H9 (cell line): ENCODE results near the gene KRTAP13-1. TPM values are rescaled to one million over a fixed set of nuclear protein-coding genes. Genes with fewer than 3 reads are reported as not detected.

Source experiments
- DNase-seq: peaks from one replicate; pipeline ENCODE4 v3.0.0-alpha.2; 2017
- H2AFZ ChIP-seq: one replicate; pipeline ENCODE4 v1.6.1; 2013; ENCODE audit warnings: mild to moderate bottlenecking, low read length, control low read depth, moderate library complexity
- H2AK5ac ChIP-seq: 2 replicates; pipeline ENCODE4 v1.6.1; 2013; ENCODE audit warnings: low read length, control low read depth, mixed read lengths; ENCODE audit not compliant: insufficient read length
- H2BK120ac ChIP-seq: one replicate; pipeline ENCODE4 v1.6.1; 2013; ENCODE audit warnings: low read depth, mild to moderate bottlenecking, low read length, control low read depth, inconsistent platforms; ENCODE audit not compliant: poor library complexity, severe bottlenecking
- H2BK12ac ChIP-seq: 2 replicates; pipeline ENCODE4 v1.6.1; 2013; ENCODE audit warnings: low read length, control low read depth, mixed read lengths, low read depth; ENCODE audit not compliant: insufficient read length
- H2BK15ac ChIP-seq: 2 replicates; pipeline ENCODE4 v1.6.1; 2013; ENCODE audit warnings: low read depth, low read length, control low read depth
- H2BK20ac ChIP-seq: one replicate; pipeline ENCODE4 v1.6.1; 2013; ENCODE audit warnings: low read depth, mild to moderate bottlenecking, low read length, control low read depth, inconsistent platforms; ENCODE audit not compliant: poor library complexity, severe bottlenecking
- H2BK5ac ChIP-seq: 2 replicates; pipeline ENCODE4 v1.6.1; 2013; ENCODE audit warnings: low read length, control low read depth, mixed read lengths; ENCODE audit not compliant: insufficient read length
- H3K14ac ChIP-seq: 2 replicates; pipeline ENCODE4 v1.6.1; 2013; ENCODE audit warnings: low read length, control low read depth; ENCODE audit not compliant: insufficient read depth
- H3K18ac ChIP-seq: 2 replicates; pipeline ENCODE4 v1.6.1; 2013; ENCODE audit warnings: low read depth, mild to moderate bottlenecking, mixed read lengths, low read length, control low read depth; ENCODE audit not compliant: insufficient read length
- H3K23ac ChIP-seq: 2 replicates; pipeline ENCODE4 v1.6.1; 2013; ENCODE audit warnings: low read length, control low read depth, mixed read lengths, low read depth; ENCODE audit not compliant: insufficient read length
- H3K23me2 ChIP-seq: 2 replicates; pipeline ENCODE4 v1.6.1; 2013; ENCODE audit warnings: low read depth, mild to moderate bottlenecking, mixed read lengths, low read length, control low read depth; ENCODE audit not compliant: insufficient read length, poor library complexity, severe bottlenecking
- H3K27ac ChIP-seq: 2 replicates; pipeline ENCODE4 v1.5.1; 2013; ENCODE audit warnings: low read length, control low read depth, mixed read lengths, low read depth; ENCODE audit not compliant: insufficient read length
- H3K27me3 ChIP-seq: 2 replicates; pipeline ENCODE4 v1.6.1; 2013; ENCODE audit warnings: low read length, control low read depth, inconsistent platforms; ENCODE audit not compliant: insufficient read depth
- H3K4ac ChIP-seq: 2 replicates; pipeline ENCODE4 v1.6.1; 2013; ENCODE audit warnings: low read depth, mild to moderate bottlenecking, control low read depth, inconsistent platforms, low read length, moderate library complexity
- H3K4me1 ChIP-seq: 2 replicates; pipeline ENCODE4 v1.6.1; 2013; ENCODE audit warnings: low read length, control low read depth, inconsistent platforms; ENCODE audit not compliant: insufficient read depth
- H3K4me2 ChIP-seq: 2 replicates; pipeline ENCODE4 v1.6.1; 2013; ENCODE audit warnings: low read length, control low read depth, mixed read lengths; ENCODE audit not compliant: insufficient read length, insufficient read depth
- H3K56ac ChIP-seq: 2 replicates; pipeline ENCODE4 v1.6.1; 2013; ENCODE audit warnings: low read depth, mild to moderate bottlenecking, mixed read lengths, low read length, control low read depth; ENCODE audit not compliant: insufficient read length
- H3K79me1 ChIP-seq: 2 replicates; pipeline ENCODE4 v1.6.1; 2013; ENCODE audit warnings: low read depth, mild to moderate bottlenecking, moderate library complexity, low read length, control low read depth, inconsistent platforms; ENCODE audit not compliant: insufficient read depth, poor library complexity, severe bottlenecking
- H3K79me2 ChIP-seq: 2 replicates; pipeline ENCODE4 v1.6.1; 2013; ENCODE audit warnings: low read length, control low read depth, inconsistent platforms; ENCODE audit not compliant: insufficient read depth
- H3K9ac ChIP-seq: 2 replicates; pipeline ENCODE4 v1.6.1; 2013; ENCODE audit warnings: low read length, control low read depth, mixed read lengths; ENCODE audit not compliant: insufficient read length; ENCODE audit errors: extremely low read depth
- H3K9me3 ChIP-seq: one replicate; pipeline ENCODE4 v1.6.1; 2013; ENCODE audit warnings: low read depth, low read length, inconsistent platforms; ENCODE audit not compliant: control insufficient read depth
- H3T11ph ChIP-seq: one replicate; pipeline ENCODE4 v1.6.1; 2013; ENCODE audit warnings: mild to moderate bottlenecking, low read length, control low read depth, inconsistent platforms
- H4K20me1 ChIP-seq: one replicate; pipeline ENCODE4 v1.6.1; 2013; ENCODE audit not compliant: control insufficient read depth, insufficient read length, insufficient read depth
- H4K5ac ChIP-seq: 2 replicates; pipeline ENCODE4 v1.6.1; 2013; ENCODE audit warnings: low read depth, mild to moderate bottlenecking, mixed read lengths, low read length, control low read depth; ENCODE audit not compliant: insufficient read length
- H4K8ac ChIP-seq: replicated peaks from 2 replicates; pipeline ENCODE4 v1.6.1; 2013; ENCODE audit warnings: low read length, control low read depth, mixed read lengths, low read depth; ENCODE audit not compliant: insufficient read length
- H4K91ac ChIP-seq: 2 replicates; pipeline ENCODE4 v1.6.1; 2013; ENCODE audit warnings: low read depth, mild to moderate bottlenecking, moderate library complexity, mixed read lengths, low read length, control low read depth; ENCODE audit not compliant: insufficient read length
- H3K27ac Mint-ChIP-seq, 3 experiments: 2 replicates in 2 of 3; 3 replicates in 1 of 3; pipeline ENCODE4 v1.8.0; 2020 to 2021; ENCODE audit warnings: mixed read lengths in 3 of 3, mild to moderate bottlenecking in 1 of 3, moderate library complexity in 1 of 3
- H3K27me3 Mint-ChIP-seq: 2 replicates; pipeline ENCODE4 v1.8.0; 2021; ENCODE audit warnings: low read depth, mild to moderate bottlenecking, moderate library complexity, mixed read lengths
- H3K36me3 Mint-ChIP-seq, 3 experiments: 2 replicates in 2 of 3; 3 replicates in 1 of 3; pipeline ENCODE4 v1.8.0; 2020 to 2021; ENCODE audit warnings: low read depth in 3 of 3, mixed read lengths in 3 of 3; ENCODE audit not compliant: insufficient read depth in 1 of 3
- H3K4me1 Mint-ChIP-seq, 2 experiments: 2 replicates each; pipeline ENCODE4 v1.8.0; 2020; ENCODE audit warnings: mixed read lengths in 2 of 2
- H3K4me3 Mint-ChIP-seq, 2 experiments: 2 replicates in 1 of 2; 3 replicates in 1 of 2; pipeline ENCODE4 v1.8.0; 2020 to 2021; ENCODE audit warnings: mild to moderate bottlenecking in 2 of 2, mixed read lengths in 2 of 2, moderate library complexity in 1 of 2
- H3K9me3 Mint-ChIP-seq, 2 experiments: 2 replicates in 1 of 2; 3 replicates in 1 of 2; pipeline ENCODE4 v1.8.0; 2020; ENCODE audit warnings: mild to moderate bottlenecking in 2 of 2, mixed read lengths in 2 of 2, moderate library complexity in 1 of 2
- CTCF ChIP-seq: fragments of 200-600 bp; sonication (generic); conservative IDR thresholded peaks from 3 replicates; pipeline ENCODE4 v1.8.0; 2021; ENCODE audit warnings: antibody characterized with exemption, mild to moderate bottlenecking
- WGBS: extraction: QIAGEN DNeasy Blood & Tissue Kit; methylation state at CpG from one replicate; pipeline ENCODE4 v1.1.7; 2013; ENCODE audit warnings: missing lambda C conversion rate, low lambda C conversion rate, mixed read lengths; ENCODE audit not compliant: insufficient read length; ENCODE audit errors: extremely low coverage; 5-methylcytosine and 5-hydroxymethylcytosine counted together
- total RNA-seq: library from RNA; stranded (reverse); gene quantifications from 2 replicates; pipeline ENCODE4 v1.2.1, GENCODE V29; 2021

KRTAP13-1 gene
- total RNA-seq, 1 experiment from 2014 or later = not detected

- H4K8ac ChIP-seq = no peak within 1 kb of the TSS
- H3K27ac ChIP-seq = no peak within 1 kb of the TSS
- H4K5ac ChIP-seq = no peak within 1 kb of the TSS
- peak within 1 kb of the TSS; percentile 74 to 97 (median 81); a peak in 6 of 7 replicates for H3K27ac Mint-ChIP-seq
- H3K23ac ChIP-seq = no peak within 1 kb of the TSS
- no peaks in the 10 kb centered on the region for H3K27me3 ChIP-seq
- no peak within 1 kb of the TSS for H2BK120ac ChIP-seq
- H4K20me1 ChIP-seq = no peaks in the 10 kb centered on the region
- no peaks in the 10 kb centered on the region for H3K79me1 ChIP-seq
- peaks cover 41% of the 10 kb centered on the region in 2 experiments for H3K4me1 Mint-ChIP-seq
- H3K4me3 Mint-ChIP-seq = no peak within 1 kb of the TSS; a peak in 1 of 5 replicates
- no peak within 1 kb of the TSS for H2AK5ac ChIP-seq
- H3K36me3 Mint-ChIP-seq = peaks cover 4 to 25% (median 5%) of the 10 kb centered on the region in 3 experiments
- H2BK20ac ChIP-seq = no peak within 1 kb of the TSS
- peaks cover 12 to 17% of the 10 kb centered on the region in 2 experiments; a peak in 4 of 5 replicates for H3K9me3 Mint-ChIP-seq
- no CpG with 5 or more reads among the region's 5 CpGs for WGBS
- H3K4me1 ChIP-seq = no peaks in the 10 kb centered on the region; the same call in 1 of the 2 replicates
- H2AFZ ChIP-seq = no peak within 1 kb of the TSS
- no peaks in the 10 kb centered on the region for H3K27me3 Mint-ChIP-seq
- H4K91ac ChIP-seq = no peak within 1 kb of the TSS
- no peak within 1 kb of the TSS for H3K4ac ChIP-seq
- H3T11ph ChIP-seq = no peak within 1 kb of the TSS
- TF ChIP-seq CTCF = no peak
- no peaks in the 10 kb centered on the region for H3K79me2 ChIP-seq
- H3K14ac ChIP-seq = no peak within 1 kb of the TSS
- H2BK12ac ChIP-seq = no peak within 1 kb of the TSS
- H2BK5ac ChIP-seq = no peak within 1 kb of the TSS
- H3K9ac ChIP-seq = no peak within 1 kb of the TSS
- no peak within 1 kb of the TSS for H3K4me2 ChIP-seq
- no peak within 1 kb of the TSS for H3K18ac ChIP-seq
- H2BK15ac ChIP-seq = no peak within 1 kb of the TSS
- no peak for DNase-seq
- H3K9me3 ChIP-seq = no peaks in the 10 kb centered on the region
- H3K23me2 ChIP-seq = no peaks in the 10 kb centered on the region
- H3K56ac ChIP-seq = no peak within 1 kb of the TSS
These were observed 30.0 kb downstream of the KRTAP13-1 start, which contains the start of gene KRTAP13-3 for GRCh38 chr21:30425826-30426225. Gene KRTAP13-3 (minus strand): TSS chr21:30425926. CDS start chr21:30425912, 14 bp downstream.
